ENCODE results near the gene KIF14. TPM values are rescaled to one million over a fixed set of nuclear protein-coding genes. Genes with fewer than 3 reads are reported as not detected.

The KIF14 gene
- total RNA-seq, 1 donor from 2014 or later: 60.2 TPM

DNA sequence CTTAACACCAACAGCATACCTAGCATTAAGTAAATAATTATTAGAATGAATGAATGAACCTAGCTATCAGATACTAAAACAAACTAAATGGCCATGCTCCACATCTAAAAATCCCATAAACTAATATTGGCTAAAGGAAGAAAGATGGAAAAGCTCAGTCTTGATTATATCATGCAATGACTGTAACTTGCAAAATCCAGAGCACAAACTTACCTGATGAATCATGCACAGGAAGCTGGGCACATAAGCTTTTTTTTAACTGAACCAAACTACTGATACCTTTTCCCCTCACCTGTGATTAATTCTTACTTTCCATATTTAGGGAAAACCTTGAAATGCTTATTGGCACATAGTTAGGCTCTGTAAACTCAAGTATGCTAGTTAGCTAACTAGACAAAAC lies 70.2 kb downstream of the KIF14 start:
- no peak for DNase-seq (ENCODE audit: low spot score)

GRCh38 chr1:200547386-200547785 lies 73.2 kb downstream of the KIF14 start:
- H3K4me3 ChIP-seq: no peak overlapping the region
- no peaks in the 10 kb centered on the region for H3K36me3 ChIP-seq

More for the DNA sequence above, 70.2 kb downstream of the KIF14 start:
- H3K36me3 ChIP-seq: no peaks in the 10 kb centered on the region
- H3K4me2 ChIP-seq: no peak overlapping the region
- Mint-ChIP-seq H3K36me3 (peaks cover 7% of the 10 kb centered on the region), H3K4me1 (no peaks in the 10 kb centered on the region), H3K27me3 (ENCODE audit: insufficient read depth, low read depth) (peaks cover 4% of the 10 kb centered on the region), H3K27ac (no peak overlapping the region), H3K4me3 (no peak overlapping the region), H3K9me3 (no peaks in the 10 kb centered on the region)
- H3K4me3 ChIP-seq: no peak overlapping the region
- H4K20me1 ChIP-seq (ENCODE audit: low read depth): no peaks in the 10 kb centered on the region
- H3K27ac ChIP-seq: no peak overlapping the region
- no peaks in the 10 kb centered on the region for H3K79me2 ChIP-seq (ENCODE audit: low read depth)
- TF ChIP-seq EZH2 (IDR thresholded peaks at IDR 0.05): no peak
- TF ChIP-seq EZH2phosphoT487 (IDR thresholded peaks at IDR 0.05): no peak
- TF ChIP-seq, protein P1, sequence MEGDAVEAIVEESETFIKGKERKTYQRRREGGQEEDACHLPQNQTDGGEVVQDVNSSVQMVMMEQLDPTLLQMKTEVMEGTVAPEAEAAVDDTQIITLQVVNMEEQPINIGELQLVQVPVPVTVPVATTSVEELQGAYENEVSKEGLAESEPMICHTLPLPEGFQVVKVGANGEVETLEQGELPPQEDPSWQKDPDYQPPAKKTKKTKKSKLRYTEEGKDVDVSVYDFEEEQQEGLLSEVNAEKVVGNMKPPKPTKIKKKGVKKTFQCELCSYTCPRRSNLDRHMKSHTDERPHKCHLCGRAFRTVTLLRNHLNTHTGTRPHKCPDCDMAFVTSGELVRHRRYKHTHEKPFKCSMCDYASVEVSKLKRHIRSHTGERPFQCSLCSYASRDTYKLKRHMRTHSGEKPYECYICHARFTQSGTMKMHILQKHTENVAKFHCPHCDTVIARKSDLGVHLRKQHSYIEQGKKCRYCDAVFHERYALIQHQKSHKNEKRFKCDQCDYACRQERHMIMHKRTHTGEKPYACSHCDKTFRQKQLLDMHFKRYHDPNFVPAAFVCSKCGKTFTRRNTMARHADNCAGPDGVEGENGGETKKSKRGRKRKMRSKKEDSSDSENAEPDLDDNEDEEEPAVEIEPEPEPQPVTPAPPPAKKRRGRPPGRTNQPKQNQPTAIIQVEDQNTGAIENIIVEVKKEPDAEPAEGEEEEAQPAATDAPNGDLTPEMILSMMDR (IDR thresholded peaks at IDR 0.05): no peak
- no peaks in the 10 kb centered on the region for H3K9me3 ChIP-seq (ENCODE audit: low read depth)
- no peak overlapping the region for H3K9ac ChIP-seq
- no peaks in the 10 kb centered on the region for H3F3A ChIP-seq (ENCODE audit: low read depth)
- H3K27me3 ChIP-seq: no peaks in the 10 kb centered on the region
- no peak overlapping the region for H2AFZ ChIP-seq (replicated peaks)
- H3K4me1 ChIP-seq: no peaks in the 10 kb centered on the region

GRCh38 chr1:200546577-200546976 lies 74.0 kb downstream of the KIF14 start:
- H3K4me1 Mint-ChIP-seq: no peaks in the 10 kb centered on the region
- H3K79me2 ChIP-seq (ENCODE audit: low read depth): no peaks in the 10 kb centered on the region
- H3K9me3 ChIP-seq (ENCODE audit: low read depth): no peaks in the 10 kb centered on the region
- no peaks in the 10 kb centered on the region for H4K20me1 ChIP-seq (ENCODE audit: low read depth)
- no peaks in the 10 kb centered on the region for H3F3A ChIP-seq (ENCODE audit: low read depth)
- no peaks in the 10 kb centered on the region for H3K9me3 Mint-ChIP-seq
- DNase-seq (ENCODE audit: low spot score): no peak
- no peaks in the 10 kb centered on the region for H3K36me3 ChIP-seq
- H3K4me1 ChIP-seq: no peaks in the 10 kb centered on the region
- H3K27me3 Mint-ChIP-seq (ENCODE audit: insufficient read depth, low read depth): peaks cover 4% of the 10 kb centered on the region
- H3K27ac Mint-ChIP-seq: no peak overlapping the region
- no peak overlapping the region for H3K4me3 ChIP-seq
- H3K4me2 ChIP-seq: no peak overlapping the region
- H3K9ac ChIP-seq: no peak overlapping the region
- H3K27me3 ChIP-seq: no peaks in the 10 kb centered on the region
- no peak overlapping the region for H2AFZ ChIP-seq (replicated peaks)
- H3K4me3 Mint-ChIP-seq: no peak overlapping the region
- peaks cover 2% of the 10 kb centered on the region for H3K36me3 Mint-ChIP-seq
- H3K27ac ChIP-seq: no peak overlapping the region
- TF ChIP-seq EZH2 (IDR thresholded peaks at IDR 0.05) (no peak), EZH2phosphoT487 (IDR thresholded peaks at IDR 0.05) (no peak)
- TF ChIP-seq, protein P1 (IDR thresholded peaks at IDR 0.05): no peak

More at GRCh38 chr1:200547386-200547785, 73.2 kb downstream of the KIF14 start:
- Histone ChIP-seq H3K4me1 (no peaks in the 10 kb centered on the region), H2AFZ (replicated peaks) (no peak overlapping the region), H3K9ac (no peak overlapping the region), H3F3A (ENCODE audit: low read depth) (no peaks in the 10 kb centered on the region), H3K4me2 (no peak overlapping the region), H3K79me2 (ENCODE audit: low read depth) (no peaks in the 10 kb centered on the region), H3K9me3 (ENCODE audit: low read depth) (no peaks in the 10 kb centered on the region), H4K20me1 (ENCODE audit: low read depth) (no peaks in the 10 kb centered on the region), H3K27ac (no peak overlapping the region), H3K27me3 (no peaks in the 10 kb centered on the region)
- H3K4me3 Mint-ChIP-seq: no peak overlapping the region
- TF ChIP-seq, protein P1 (IDR thresholded peaks at IDR 0.05): no peak
- TF ChIP-seq EZH2phosphoT487 (IDR thresholded peaks at IDR 0.05) (no peak), EZH2 (IDR thresholded peaks at IDR 0.05) (no peak)
- peaks cover 2% of the 10 kb centered on the region for H3K36me3 Mint-ChIP-seq
- H3K4me1 Mint-ChIP-seq: no peaks in the 10 kb centered on the region
- peaks cover 4% of the 10 kb centered on the region for H3K27me3 Mint-ChIP-seq (ENCODE audit: insufficient read depth, low read depth)
- H3K9me3 Mint-ChIP-seq: no peaks in the 10 kb centered on the region
- no peak overlapping the region for H3K27ac Mint-ChIP-seq
- no peak for DNase-seq (ENCODE audit: low spot score)

All from neural progenitor cell (in vitro differentiated cells).